ENCODE measurements around the gene ICAM2. TPM values are rescaled to one million over a fixed set of nuclear protein-coding genes. Genes with fewer than 3 reads are reported as not detected.

Gene ICAM2
- total RNA-seq, 2 donors from 2014 or later: 16.2 to 16.3 TPM

DNA sequence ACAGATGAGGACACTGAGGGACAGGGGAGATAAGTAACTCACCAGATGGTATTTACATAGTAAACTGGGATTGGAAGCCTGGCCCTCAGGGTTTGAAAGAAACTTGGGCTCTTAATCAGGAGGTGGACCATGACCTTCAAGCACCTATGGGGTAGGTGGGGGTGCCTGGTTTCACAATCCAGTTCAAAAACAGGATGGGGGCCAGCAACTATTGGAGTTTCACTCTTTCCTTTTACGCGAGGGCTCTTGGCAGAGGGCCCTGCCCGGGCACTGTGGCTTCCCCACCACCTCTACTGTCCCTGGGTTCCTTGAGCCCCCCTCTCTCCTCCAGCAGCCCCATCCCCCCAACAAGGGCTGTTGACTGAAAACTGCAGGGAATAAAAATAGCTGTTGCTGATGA lies 33.6 kb downstream of the ICAM2 start:
- H3K4me1 ChIP-seq: peaks cover 20% of the 10 kb centered on the region
- DNase-seq: peak in 2 of 4 donors; percentile 25 to 30
- no peaks in the 10 kb centered on the region for H3K9me3 ChIP-seq
- TF ChIP-seq POLR2A (IDR thresholded peaks at IDR 0.05): no peak
- TF ChIP-seq, protein P1, sequence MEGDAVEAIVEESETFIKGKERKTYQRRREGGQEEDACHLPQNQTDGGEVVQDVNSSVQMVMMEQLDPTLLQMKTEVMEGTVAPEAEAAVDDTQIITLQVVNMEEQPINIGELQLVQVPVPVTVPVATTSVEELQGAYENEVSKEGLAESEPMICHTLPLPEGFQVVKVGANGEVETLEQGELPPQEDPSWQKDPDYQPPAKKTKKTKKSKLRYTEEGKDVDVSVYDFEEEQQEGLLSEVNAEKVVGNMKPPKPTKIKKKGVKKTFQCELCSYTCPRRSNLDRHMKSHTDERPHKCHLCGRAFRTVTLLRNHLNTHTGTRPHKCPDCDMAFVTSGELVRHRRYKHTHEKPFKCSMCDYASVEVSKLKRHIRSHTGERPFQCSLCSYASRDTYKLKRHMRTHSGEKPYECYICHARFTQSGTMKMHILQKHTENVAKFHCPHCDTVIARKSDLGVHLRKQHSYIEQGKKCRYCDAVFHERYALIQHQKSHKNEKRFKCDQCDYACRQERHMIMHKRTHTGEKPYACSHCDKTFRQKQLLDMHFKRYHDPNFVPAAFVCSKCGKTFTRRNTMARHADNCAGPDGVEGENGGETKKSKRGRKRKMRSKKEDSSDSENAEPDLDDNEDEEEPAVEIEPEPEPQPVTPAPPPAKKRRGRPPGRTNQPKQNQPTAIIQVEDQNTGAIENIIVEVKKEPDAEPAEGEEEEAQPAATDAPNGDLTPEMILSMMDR (IDR thresholded peaks at IDR 0.05): no peak
- H3K36me3 ChIP-seq (replicated peaks in 1 of 2; ENCODE audit: insufficient read depth in 1 of 2, low read depth in 2 of 2): no peaks in the 10 kb centered on the region
- H3K4me3 ChIP-seq: no peak overlapping the region
- ATAC-seq: no peak
- intact Hi-C loops (cut with DNase I): no loop called here
- H3K27ac ChIP-seq: no peak overlapping the region
- WGBS, 2 donors: 10 to 15% methylated on average over 3 of the region's 3 CpGs
- no peaks in the 10 kb centered on the region for H3K27me3 ChIP-seq

DNA sequence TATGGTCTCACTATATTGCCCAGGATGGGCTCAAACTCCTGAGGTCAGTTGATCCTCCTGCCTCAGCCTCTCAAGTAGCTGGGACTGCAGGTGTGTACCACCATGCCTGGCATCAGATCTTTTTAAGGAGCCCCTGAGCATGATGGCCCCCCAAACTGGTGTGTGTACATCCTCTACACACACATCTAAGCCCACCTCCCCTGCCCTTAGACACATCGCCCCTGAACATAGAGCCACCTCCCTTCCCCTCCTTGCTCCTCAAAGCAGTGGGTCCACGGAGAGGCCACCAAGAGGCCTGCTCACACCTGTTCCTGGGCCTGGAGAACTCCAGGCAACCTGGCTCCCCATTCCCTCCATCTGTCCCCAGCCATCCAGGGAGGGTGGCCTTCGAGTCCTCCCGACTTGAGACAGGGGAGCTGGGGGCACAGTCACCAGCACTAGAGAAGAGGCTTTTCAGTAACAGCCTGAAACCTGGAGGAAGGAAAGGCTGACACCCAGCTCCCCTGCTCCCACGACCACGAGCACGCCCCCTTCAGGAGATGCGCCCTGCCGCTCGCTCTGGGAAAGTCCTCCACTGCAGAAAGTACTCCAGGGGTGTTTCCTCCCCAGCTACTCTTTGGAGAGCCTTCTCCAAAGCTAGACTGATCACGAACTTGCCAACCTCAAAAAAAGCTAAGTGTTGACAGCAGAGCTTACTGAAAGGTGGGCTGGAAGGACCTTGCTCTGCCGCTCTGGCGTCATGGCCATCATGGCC lies 34.9 kb downstream of the ICAM2 start:
- Histone ChIP-seq H3K27ac (no peak overlapping the region), H3K4me3 (no peak overlapping the region), H3K27me3 (no peaks in the 10 kb centered on the region), H3K9me3 (no peaks in the 10 kb centered on the region), H3K4me1 (peaks cover 17% of the 10 kb centered on the region), H3K36me3 (replicated peaks in 1 of 2; ENCODE audit: insufficient read depth in 1 of 2, low read depth in 2 of 2) (no peaks in the 10 kb centered on the region)
- ATAC-seq (no peak), DNase-seq (no peak)
- TF ChIP-seq POLR2A (IDR thresholded peaks at IDR 0.05): no peak
- TF ChIP-seq, protein P1 (IDR thresholded peaks at IDR 0.05): no peak
- intact Hi-C loops (cut with DNase I): no loop called here
- 89 to 92% methylated on average over 11 to 13 of the region's 13 CpGs for WGBS, 2 donors

DNA sequence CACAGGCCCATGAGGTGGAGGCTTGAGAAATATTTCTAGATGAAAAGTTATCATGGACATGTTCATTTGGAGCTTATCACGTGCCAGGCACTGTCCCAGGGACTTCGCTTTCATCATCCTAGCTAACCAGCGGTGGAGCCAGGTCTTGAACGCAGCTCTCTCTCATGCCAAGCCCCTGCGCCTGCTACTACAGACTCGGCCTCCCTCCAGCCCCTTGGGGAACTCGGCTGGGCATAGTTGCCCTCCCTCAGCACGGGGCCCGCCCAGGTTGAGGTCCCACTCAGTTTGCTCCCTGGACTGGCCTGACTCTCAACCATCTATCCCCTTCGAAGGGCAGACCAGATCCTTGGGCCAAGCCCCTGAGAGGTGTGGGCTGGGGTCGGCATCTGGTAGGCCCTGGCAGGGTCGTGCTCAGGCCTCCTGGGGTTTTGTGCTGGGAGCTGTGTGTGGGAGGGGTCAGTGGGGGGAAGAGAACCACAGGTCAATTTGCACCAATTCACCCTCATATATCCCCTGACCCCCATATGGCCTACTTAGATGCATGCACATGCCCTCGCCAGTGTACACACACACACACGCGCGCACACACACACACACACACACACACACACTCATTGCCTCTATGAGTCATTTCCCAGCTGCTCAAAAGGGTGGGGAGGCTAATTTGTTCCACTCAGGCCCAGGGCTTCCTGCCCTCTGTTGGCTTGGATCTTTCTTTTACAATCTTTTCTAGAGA lies 35.6 kb downstream of the ICAM2 start:
- no peaks in the 10 kb centered on the region for H3K27me3 ChIP-seq
- no peak for TF ChIP-seq POLR2A (IDR thresholded peaks at IDR 0.05)
- TF ChIP-seq, protein P1 (IDR thresholded peaks at IDR 0.05): no peak
- 67 to 79% methylated on average over 11 to 16 of the region's 16 CpGs for WGBS, 2 donors
- ATAC-seq: peak; percentile 35
- H3K4me3 ChIP-seq: no peak overlapping the region
- no peak overlapping the region for H3K27ac ChIP-seq
- H3K9me3 ChIP-seq: no peaks in the 10 kb centered on the region
- no peaks in the 10 kb centered on the region for H3K36me3 ChIP-seq (replicated peaks in 1 of 2; ENCODE audit: insufficient read depth in 1 of 2, low read depth in 2 of 2)
- intact Hi-C loops (cut with DNase I): no loop called here
- H3K4me1 ChIP-seq: peaks cover 14% of the 10 kb centered on the region
- peak in 2 of 4 donors; percentile 47 to 50 for DNase-seq

DNA sequence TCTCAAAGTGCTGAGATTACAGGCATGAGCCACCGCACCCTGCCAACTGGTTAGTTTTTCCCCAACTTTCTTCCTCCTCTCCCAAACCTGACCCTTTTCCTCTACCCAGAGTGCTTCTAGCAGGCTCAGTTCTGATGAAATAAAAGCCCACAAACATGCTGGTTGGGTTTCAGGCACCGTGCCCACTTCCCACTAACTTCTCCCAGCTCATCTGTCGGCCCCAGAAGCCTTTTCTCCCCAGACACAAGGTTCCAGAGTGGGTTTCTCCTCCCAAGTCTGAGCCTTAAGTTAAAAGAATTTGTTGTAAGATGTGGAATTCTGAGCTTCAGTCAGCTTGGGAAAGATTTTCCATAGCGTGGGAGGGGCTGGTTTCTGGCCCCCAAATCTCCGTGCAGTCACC lies 36.2 kb downstream of the ICAM2 start:
- Histone ChIP-seq H3K4me3 (no peak overlapping the region), H3K27ac (no peak overlapping the region), H3K36me3 (replicated peaks in 1 of 2; ENCODE audit: insufficient read depth in 1 of 2, low read depth in 2 of 2) (no peaks in the 10 kb centered on the region), H3K4me1 (peaks cover 14% of the 10 kb centered on the region), H3K9me3 (no peaks in the 10 kb centered on the region), H3K27me3 (no peaks in the 10 kb centered on the region)
- WGBS, 2 donors: 79 to 86% methylated on average over 5 of the region's 5 CpGs
- intact Hi-C loops (cut with DNase I): no loop called here
- ATAC-seq: no peak
- TF ChIP-seq, protein P1 (IDR thresholded peaks at IDR 0.05): no peak
- TF ChIP-seq POLR2A (IDR thresholded peaks at IDR 0.05): no peak
- no peak for DNase-seq
